ENCODE data around the gene ATP5PF.

DNA sequence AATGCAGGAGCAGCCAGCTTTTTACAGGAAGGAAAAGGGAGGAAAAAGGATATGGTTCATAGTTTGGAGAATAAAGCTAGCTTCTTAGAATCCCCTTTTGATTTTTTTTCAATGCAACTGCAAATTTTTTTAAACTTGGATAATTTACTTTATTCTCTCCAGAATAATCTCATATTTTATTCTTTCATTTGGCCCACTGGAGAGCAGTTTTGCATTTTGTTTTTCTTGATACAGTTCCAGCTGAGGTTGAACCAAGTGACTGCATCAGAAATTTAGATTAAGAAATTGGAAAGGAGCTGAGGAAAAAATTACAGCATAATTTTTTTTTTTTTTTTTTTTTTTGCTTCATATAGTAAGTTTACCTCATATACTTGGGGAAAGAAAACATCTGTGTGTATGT, 22.8 kb upstream of the ATP5PF start:
- no peak for TF ChIP-seq EZH2phosphoT487 (IDR thresholded peaks at IDR 0.05; ENCODE audit: borderline replicate concordance)
- TF ChIP-seq, protein P1, sequence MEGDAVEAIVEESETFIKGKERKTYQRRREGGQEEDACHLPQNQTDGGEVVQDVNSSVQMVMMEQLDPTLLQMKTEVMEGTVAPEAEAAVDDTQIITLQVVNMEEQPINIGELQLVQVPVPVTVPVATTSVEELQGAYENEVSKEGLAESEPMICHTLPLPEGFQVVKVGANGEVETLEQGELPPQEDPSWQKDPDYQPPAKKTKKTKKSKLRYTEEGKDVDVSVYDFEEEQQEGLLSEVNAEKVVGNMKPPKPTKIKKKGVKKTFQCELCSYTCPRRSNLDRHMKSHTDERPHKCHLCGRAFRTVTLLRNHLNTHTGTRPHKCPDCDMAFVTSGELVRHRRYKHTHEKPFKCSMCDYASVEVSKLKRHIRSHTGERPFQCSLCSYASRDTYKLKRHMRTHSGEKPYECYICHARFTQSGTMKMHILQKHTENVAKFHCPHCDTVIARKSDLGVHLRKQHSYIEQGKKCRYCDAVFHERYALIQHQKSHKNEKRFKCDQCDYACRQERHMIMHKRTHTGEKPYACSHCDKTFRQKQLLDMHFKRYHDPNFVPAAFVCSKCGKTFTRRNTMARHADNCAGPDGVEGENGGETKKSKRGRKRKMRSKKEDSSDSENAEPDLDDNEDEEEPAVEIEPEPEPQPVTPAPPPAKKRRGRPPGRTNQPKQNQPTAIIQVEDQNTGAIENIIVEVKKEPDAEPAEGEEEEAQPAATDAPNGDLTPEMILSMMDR (IDR thresholded peaks at IDR 0.05 in 2 of 3, conservative IDR thresholded peaks at IDR 0.05 in 1 of 3; ENCODE audit: borderline replicate concordance in 1 of 3, insufficient read depth in 1 of 3, low read depth in 2 of 3, low read length in 2 of 3), result no peak
- TF ChIP-seq JUND (IDR thresholded peaks at IDR 0.05), result no peak
- TF ChIP-seq, protein P2, sequence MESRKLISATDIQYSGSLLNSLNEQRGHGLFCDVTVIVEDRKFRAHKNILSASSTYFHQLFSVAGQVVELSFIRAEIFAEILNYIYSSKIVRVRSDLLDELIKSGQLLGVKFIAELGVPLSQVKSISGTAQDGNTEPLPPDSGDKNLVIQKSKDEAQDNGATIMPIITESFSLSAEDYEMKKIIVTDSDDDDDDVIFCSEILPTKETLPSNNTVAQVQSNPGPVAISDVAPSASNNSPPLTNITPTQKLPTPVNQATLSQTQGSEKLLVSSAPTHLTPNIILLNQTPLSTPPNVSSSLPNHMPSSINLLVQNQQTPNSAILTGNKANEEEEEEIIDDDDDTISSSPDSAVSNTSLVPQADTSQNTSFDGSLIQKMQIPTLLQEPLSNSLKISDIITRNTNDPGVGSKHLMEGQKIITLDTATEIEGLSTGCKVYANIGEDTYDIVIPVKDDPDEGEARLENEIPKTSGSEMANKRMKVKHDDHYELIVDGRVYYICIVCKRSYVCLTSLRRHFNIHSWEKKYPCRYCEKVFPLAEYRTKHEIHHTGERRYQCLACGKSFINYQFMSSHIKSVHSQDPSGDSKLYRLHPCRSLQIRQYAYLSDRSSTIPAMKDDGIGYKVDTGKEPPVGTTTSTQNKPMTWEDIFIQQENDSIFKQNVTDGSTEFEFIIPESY (IDR thresholded peaks at IDR 0.05; ENCODE audit: extremely low read depth, insufficient replicate concordance, low read length), result no peak
- TF ChIP-seq, protein P3, sequence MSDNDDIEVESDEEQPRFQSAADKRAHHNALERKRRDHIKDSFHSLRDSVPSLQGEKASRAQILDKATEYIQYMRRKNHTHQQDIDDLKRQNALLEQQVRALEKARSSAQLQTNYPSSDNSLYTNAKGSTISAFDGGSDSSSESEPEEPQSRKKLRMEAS (IDR thresholded peaks at IDR 0.05), result no peak
- no peak for TF ChIP-seq YY1 (IDR thresholded peaks at IDR 0.05; ENCODE audit: extremely low read depth, insufficient replicate concordance, low read depth, low read length)
- no peak for TF ChIP-seq RAD21 (IDR thresholded peaks at IDR 0.05; ENCODE audit: low read depth)
- no peak for TF ChIP-seq ZNF274 (IDR thresholded peaks at IDR 0.05; ENCODE audit: low read depth, low read length)
